HG02798 (cell line): ENCODE data around the gene FCRL6.
A peak's percentile ranks its signal among the peaks of the same experiment; 100 is the strongest.

ENCODE experiments used
- ATAC-seq: cut with Tn5 transposase; IDR thresholded peaks from one replicate; pipeline ENCODE4 v1.9.1; 2021; ENCODE audit warnings: mild to moderate bottlenecking; ENCODE audit not compliant: unreplicated experiment, poor library complexity

The FCRL6 gene

DNA sequence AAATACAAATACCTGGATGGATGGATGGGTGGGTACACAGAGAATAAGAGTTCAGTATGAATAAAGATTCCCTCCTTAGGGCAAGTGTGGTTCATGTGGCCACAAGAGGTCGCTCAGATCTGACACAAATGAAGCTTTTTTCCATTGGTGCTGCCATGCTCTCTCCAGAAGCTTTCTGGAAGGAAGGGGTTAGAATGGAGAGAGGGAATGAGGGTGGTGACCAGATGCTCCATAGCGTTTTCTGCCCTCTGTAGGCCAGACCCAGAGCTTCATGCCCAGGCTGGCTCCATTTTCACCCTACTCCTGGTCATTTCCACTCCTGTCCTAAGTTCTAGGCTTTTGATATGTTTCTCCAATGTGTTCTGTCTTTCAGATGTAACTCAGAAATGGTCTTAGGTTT lies 3.3 kb upstream of the FCRL6 start:
- ATAC-seq: no peak

DNA sequence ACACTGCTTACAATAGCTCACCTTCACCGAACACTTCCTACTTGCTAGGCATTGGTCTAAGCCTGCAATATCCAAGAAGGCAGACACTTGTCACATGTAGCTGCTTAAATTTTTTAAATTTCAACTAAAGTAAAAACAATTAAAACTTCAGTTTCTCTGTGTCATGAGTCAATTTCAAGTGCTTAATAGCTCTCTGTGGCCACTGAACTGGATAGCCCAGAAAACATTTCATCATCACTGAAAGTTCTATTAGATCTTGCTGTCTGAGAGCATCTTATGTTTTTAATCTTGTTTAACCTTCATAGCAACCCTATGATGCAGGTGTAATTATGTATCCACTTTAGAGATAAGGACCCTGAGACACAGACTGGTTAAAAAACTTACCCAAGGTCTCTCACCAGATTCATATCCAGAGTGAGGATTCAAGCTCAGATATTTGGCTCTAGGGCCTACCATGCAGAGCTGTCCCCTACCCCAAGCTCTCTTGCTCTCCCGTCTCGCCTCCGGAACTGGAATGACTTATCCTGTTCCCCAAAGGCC lies 2.6 kb upstream of the FCRL6 start:
- no peak for ATAC-seq

DNA sequence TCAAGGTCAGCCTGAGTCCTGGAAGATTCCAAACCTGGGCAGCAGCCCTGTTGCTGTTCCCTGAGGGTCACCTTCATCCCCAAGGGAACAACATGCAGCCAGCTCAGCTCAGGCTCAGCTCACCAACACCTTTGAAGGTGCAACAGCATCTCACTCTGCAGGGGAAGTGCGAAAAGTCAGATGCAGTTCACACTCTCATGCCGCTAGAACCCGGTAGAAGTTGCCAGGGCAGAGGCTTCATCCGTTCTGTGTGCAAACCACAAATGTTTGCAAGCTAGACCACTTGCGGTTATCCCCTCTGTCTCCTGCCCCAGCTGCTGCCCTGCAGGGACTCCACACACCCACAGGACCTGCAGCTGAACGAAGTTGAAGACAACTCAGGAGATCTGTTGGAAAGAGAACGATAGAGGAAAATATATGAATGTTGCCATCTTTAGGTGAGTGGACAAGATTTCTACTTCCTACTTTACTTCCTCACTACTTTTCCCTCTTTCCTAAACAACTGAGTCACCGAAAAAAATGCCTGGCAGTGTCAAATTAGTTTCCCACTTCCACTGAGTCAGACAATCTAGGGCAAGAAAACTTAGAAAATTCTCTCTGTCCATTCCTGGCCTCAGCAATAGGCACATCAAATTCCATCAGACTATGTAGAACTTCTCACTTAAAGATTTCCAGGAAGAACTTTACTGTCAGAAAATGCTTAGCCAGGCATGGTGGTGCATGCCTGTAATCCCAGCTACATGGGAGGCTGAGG lies 1.8 kb upstream of the FCRL6 start:
- ATAC-seq: peak; percentile 66

DNA sequence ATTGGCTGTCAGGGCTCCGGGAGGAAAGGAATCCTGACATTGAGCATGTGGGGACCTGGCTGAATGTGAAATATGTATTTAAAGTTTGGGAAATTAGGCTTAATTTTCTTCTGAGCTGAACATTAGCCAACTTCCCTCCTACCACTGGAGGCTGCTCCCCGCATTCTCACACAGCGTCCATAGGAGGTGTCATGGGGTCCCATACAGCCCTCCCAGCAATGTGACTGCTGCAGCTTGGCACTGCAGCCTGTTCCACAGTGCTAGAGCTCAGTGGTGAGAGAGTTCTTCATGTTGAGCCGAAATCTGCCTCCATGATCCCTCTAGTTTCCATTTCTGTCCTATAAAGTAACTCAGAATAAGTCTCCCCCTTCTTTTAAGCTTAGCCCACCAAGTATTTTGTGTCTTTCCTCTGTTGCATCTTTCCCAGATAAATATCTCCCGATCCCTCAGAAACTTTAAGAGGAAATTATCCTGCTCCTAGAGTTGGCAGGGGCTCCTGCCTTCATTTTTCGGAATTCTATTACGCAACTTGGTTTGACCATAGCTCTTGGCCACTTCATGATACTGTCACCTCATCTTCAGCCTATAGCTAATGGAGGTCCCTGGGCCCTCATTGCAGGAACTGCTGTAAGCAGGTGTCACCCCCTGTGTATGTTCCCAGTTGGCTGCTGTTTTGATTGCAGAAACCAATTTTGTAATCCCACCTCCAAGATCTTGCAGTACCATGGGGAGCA lies 2.0 kb downstream of the FCRL6 start:
- ATAC-seq: no peak

DNA sequence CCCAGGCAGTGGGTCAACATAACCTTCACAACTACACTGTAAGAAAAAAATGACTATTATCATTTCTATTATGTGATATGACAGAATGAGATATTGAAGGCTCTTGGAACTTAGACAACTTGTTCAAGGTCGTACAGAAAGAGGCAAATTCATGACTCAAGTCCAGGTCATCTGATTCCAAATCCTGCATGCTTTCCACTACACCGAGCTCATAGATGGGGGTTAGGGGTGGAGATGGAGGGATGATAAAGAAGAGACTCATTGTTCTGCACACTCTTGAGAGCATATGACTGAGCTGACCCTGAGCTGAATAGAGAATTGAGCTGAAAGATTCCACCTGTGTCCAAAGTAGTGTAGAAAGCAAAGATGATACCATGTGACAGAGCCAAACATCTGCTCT lies 2.8 kb downstream of the FCRL6 start:
- no peak for ATAC-seq

DNA sequence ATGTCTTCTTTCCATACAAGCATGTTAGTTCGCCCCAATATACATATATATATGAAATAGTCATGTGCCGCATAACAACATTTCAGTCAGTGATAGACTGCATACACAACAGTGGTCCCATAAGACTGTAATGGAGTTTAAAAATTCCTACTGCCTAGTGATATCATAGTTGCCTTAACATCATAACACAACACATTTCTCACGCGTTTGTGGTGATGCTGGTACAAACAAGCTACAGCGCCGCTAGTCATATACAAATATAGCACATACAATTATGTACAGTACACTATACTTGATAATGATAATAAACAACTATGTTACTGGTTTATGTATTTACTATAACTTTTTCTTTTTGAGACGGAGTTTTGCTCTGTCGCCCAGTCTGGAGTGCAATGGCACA lies 13.8 kb downstream of the FCRL6 start:
- no peak for ATAC-seq

DNA sequence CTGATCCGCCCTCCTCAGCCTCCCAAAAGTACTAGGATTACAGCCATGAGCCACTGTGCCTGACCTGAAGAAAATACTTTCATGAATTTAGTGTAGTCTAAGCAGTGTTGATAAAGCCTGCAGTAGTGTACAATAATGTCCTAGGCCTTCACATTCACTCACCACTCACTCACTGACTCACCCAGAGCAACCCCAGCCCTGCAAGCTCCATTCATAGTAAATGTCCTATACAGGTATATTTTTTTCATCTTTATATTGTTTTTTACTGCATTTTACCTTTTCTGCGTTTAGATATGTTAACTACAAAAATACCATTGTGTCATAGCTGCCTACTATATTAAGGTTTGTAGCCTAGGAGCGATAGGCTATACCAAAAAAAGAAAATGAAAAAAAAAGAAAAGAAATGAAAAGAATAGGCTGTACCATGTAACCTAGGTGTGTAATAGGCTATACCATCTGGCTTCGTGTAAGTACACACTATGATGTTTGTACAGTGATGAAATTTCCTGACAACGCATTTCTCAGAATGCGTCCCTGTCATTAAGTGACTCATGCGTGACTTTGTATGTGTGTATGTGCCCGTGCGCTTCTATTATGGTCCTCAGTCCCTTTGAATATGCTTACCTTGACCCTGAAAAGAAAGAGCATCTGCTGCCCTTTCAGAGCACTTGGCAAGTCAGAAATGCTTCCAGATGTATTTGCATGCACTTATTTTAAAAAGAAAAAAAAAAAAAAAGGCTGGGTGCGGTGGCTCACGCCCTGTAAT lies 15.3 kb downstream of the FCRL6 start:
- ATAC-seq: no peak

DNA sequence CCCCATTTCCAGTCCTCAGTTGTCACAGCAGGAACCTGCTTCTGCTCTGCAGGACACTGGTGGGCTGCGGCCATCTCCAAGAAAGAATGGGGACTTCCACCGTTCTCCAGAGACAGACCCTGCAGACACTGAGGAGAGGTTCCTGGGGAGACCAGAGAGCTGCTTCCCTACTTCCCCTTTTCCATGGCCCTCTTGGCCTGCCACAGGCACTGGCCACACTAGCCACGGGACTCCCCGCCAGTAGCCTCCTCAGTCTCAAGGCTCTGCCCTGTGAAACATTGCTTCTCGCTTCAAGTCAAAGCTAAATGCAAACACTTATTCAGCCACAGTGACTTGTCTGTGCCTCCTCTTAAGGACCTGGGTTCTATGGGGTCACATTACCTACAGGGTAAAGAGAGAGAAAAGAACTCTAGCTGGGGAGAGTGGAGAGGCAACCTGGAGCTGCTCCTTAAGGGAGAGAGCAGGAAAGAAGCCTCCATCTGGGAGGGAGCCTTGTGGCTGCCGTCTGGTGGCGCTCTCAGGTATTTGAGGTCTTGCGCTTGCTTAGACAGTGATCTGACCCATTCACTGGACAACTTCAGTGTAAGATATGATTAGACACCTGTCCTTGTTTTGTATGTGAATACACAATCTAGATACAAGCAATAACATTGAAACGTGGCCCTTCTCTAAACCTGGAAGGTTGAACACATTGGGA lies 19.2 kb downstream of the FCRL6 start:
- ATAC-seq: peak; percentile 80

DNA sequence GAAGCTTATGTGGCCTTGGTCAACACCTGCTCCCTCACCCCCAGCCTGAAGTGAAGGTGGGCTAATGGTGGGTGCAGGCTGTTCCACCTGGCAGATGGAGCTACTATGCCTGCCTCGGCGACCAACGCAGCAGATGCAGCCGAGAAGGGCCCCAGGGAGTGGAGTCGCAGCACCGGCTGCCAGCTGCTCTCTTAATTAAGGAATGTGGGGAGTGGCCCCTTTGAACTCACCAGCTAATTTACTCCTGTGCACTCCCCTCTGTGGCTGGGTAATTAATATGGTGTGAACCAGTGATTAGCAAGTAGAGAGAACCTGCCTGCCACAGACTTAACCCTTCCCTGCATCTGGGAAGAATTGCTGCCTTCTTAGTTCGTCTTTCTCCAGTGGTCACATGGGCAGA lies 21.2 kb downstream of the FCRL6 start:
- ATAC-seq: no peak

DNA sequence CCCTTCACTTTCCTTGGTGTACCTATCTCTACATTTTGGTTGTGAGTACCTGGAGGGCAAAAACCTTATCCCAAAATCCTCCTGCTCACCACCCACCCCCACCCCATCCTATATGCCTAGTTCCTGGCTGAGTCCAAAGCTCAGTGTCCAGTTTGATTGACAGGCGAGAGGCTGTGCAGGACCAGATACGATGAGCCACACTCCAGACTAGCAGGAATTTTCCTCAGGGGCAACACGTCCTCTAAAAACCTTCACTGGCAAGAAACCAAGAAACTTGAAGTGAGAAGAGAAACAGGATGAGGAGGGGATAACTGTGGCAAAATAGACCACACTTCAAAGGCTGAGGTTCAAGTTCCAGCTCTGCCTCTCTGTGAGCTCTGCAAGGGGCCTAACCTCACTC lies 23.4 kb downstream of the FCRL6 start:
- no peak for ATAC-seq

DNA sequence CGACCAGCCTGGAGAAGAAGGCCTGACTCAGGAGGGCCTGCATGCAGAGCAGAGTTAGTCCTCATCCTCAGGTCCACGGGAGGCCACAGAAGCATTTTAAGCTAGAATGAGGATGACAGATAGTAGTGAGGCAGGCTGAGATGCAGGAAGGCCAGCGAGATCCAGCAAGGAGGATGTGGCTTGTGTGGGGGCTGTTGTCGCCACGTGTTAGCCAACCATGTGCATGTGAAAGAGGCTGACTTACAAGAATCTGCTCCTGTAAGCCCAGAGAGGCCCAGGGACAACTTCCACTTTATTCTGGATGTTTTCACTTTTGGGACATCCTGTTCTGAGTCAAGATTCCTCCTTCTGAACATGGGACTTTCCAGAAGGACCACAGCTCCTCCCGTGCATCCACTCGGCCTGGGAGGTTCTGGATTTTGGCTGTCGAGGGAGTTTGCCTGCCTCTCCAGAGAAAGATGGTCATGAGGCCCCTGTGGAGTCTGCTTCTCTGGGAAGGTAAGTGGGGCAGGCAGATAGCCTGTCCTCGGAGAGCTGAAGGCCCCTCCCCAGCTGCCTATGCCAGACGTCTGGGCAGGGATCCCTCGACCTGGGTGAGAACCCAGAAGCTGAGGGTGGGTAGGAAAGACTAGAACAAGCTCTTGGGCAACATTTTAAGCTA lies 24.4 kb downstream of the FCRL6 start, which contains the start of gene SLAMF8:
TSS of gene SLAMF8 (plus strand) at position 433 of the 661 bp plus-strand sequence. CDS start at position 459, 26 bp downstream.
- peak; percentile 38 for ATAC-seq

DNA sequence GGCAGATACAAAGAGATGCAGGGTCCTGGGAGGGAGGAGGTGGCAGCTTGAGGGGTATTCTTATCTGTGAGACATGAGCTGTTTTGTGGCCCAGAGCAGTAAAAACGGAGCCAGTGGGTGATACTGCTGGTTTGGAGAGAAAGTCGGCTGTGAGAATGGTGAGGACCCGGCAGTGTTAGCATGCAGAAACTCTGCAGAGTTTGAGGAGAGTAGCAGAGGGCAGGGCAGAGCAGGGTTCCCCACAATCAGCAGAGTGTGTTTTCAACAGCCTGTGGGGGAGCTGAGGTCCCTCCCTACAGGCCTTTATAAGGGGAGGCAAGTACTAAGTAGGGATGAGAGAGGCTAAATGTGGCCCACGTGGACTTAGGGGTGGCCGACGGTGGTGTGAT lies 24.9 kb downstream of the FCRL6 start:
- ATAC-seq: no peak

DNA sequence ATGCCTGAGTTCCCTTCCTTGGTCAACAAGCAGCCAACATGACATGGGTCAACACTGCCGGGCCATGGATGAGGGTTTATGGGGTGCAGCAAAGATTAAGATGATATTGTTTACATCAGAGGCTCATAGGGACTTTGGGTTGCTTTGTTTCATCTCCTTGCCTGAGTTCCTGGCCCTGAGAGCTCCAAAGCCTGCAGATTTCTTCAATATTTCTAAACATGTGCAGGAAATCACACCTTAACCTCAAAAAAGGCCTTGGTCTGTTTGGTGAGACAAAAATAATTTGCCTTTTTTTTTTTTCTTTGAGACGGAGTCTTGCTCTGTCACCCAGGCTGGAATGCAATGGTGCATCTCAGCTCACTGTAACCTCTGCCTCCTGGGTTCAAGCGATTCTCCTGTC lies 25.4 kb downstream of the FCRL6 start:
- ATAC-seq: no peak

DNA sequence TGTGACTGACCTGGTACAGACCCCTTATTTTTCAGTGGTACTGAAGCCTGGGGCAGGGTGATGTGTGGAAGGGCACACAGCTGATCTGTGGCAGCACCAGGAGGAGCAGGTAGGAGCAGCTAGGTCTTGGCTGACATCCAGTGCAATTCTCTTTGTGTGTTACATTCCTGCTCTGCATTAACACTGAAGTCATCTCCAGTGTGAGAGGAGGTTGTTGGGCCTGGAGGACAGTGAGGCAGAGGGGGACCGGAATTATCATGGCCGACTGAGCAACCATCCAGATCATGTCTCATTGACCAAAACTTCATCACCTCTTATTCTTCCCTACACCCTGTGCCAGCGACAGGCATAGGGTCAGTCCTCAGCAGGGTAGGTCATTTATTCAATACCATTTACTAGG lies 26.0 kb downstream of the FCRL6 start:
- no peak for ATAC-seq

DNA sequence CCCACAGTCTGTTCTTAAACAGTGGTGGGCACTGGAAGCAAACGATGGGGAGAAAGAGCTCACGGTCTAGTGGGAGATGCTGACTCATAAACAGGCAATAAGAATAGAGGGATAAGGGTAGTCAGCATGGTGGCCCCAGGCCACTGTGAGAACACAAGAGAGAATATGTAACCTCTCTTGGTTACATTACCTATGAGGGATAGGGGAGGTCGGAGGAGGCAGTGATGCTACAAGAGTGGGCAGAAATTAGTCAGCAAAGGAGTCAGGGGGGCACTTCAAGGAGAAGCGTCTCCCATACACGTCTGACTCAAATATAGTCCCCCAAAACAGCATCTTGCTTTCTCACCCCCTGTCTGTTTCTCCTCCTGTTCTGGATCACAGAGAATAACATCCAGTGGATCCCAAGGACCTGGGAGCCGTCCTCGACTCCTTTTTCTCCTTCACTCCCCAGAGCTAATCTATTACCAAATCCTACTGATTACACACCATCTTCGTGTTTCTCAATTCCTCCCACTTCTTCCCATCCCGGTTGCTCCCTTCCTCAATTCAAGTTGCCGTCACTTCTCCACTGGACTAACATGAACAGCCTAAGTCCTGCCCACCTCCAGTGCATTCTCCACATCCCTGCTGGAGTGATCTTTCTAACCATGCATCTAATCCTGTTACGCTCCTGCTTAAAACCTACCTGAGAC lies 26.6 kb downstream of the FCRL6 start:
- ATAC-seq: no peak

DNA sequence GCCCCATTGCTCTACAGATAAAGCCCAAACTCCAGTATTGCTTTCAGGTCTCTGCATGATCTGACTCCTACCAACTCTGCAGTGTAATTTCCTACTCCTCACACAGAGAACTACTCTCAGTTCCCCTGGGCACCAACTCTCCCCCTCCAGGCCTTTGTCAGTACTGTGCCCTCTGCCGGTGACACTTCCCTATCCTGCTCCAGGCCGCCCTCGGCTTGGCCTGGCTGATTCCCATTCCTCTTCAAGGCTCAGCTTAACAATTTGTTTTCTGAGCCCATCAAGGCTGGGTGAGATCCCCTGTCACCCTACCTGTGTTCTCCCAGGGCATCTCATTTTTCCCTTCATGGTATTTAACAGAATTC lies 27.1 kb downstream of the FCRL6 start:
- peak; percentile 68 for ATAC-seq

DNA sequence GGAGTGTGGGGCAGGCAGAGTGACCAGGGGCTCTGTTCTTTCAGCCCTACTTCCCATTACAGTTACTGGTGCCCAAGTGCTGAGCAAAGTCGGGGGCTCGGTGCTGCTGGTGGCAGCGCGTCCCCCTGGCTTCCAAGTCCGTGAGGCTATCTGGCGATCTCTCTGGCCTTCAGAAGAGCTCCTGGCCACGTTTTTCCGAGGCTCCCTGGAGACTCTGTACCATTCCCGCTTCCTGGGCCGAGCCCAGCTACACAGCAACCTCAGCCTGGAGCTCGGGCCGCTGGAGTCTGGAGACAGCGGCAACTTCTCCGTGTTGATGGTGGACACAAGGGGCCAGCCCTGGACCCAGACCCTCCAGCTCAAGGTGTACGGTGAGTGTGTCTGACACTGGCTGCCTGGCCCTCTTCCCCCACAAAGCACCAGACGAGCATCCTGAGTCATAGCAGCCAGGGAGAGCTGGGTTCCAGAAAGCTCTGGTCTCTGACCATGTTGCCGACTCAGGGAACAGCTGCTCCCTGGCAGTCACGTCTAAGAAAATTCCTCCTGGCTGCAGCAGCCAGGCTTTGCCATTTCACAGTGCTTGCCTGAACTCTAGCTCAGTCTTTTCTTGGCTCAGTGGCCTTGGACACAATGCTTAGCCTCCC lies 27.8 kb downstream of the FCRL6 start:
- ATAC-seq: no peak

DNA sequence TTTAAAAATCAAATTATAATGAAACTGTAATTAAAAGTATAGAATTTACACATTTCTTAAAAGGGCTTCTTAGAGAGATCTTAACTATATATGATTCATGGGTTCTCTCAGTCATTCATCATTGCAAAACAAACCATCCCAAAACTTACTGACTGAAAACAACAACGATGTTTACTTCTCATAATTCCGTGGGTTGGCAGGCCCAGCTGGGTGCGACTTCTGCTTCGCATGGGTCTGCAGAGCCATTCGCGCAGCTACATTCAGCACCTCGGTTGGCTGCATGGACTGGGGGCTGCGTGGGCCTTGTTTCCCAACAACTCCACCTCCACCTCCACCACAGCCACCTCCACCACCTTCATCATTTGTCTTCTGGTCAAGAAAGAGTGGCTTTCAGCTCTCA lies 28.6 kb downstream of the FCRL6 start:
- ATAC-seq: no peak
